Measurements from ENCODE around the gene CACNA1D.

Gene CACNA1D

GRCh38 chr3:53843195-53844177, 349.1 kb downstream of the CACNA1D start:
- peak overlapping the region; percentile 79 to 92 for H3K27ac ChIP-seq (ENCODE audit: low read depth in 2 of 2, low read length in 2 of 2)
- no peaks in the 10 kb centered on the region for H3K9me3 ChIP-seq (ENCODE audit: control insufficient read depth in 2 of 2, low read length in 2 of 2)
- H3K4me1 ChIP-seq (ENCODE audit: control insufficient read depth in 2 of 2, insufficient read depth in 2 of 2, low read length in 2 of 2): peaks cover 30 to 41% of the 10 kb centered on the region in 2 donors
- peaks cover 0 to 3% of the 10 kb centered on the region in 2 donors for H3K27me3 ChIP-seq (ENCODE audit: control insufficient read depth in 2 of 2, insufficient read depth in 2 of 2, low read length in 2 of 2)
- peak overlapping the region; percentile 32 to 44 for H3K4me3 ChIP-seq (ENCODE audit: low read length in 2 of 2)
- peaks cover 0 to 8% of the 10 kb centered on the region in 2 donors for H3K36me3 ChIP-seq (ENCODE audit: control insufficient read depth in 2 of 2, insufficient read depth in 2 of 2, low read length in 2 of 2)
- peak overlapping the region; percentile 14 to 81 for H3K9ac ChIP-seq (ENCODE audit: low read depth in 1 of 2, low read length in 2 of 2)

GRCh38 chr3:53844262-53845102, 350.1 kb downstream of the CACNA1D start:
- H3K4me3 ChIP-seq (ENCODE audit: low read length in 2 of 2): peak overlapping the region; percentile 65 to 76
- H3K36me3 ChIP-seq (ENCODE audit: control insufficient read depth in 2 of 2, insufficient read depth in 2 of 2, low read length in 2 of 2): peaks cover 0 to 3% of the 10 kb centered on the region in 2 donors
- peak overlapping the region; percentile 79 to 92 for H3K27ac ChIP-seq (ENCODE audit: low read depth in 2 of 2, low read length in 2 of 2)
- H3K9ac ChIP-seq (ENCODE audit: low read depth in 1 of 2, low read length in 2 of 2): peak overlapping the region; percentile 52 to 81
- H3K4me1 ChIP-seq (ENCODE audit: control insufficient read depth in 2 of 2, insufficient read depth in 2 of 2, low read length in 2 of 2): peaks cover 30 to 41% of the 10 kb centered on the region in 2 donors
- peaks cover 0 to 3% of the 10 kb centered on the region in 2 donors for H3K27me3 ChIP-seq (ENCODE audit: control insufficient read depth in 2 of 2, insufficient read depth in 2 of 2, low read length in 2 of 2)
- H3K9me3 ChIP-seq (ENCODE audit: control insufficient read depth in 2 of 2, low read length in 2 of 2): no peaks in the 10 kb centered on the region

GRCh38 chr3:53845103-53845880, 350.9 kb downstream of the CACNA1D start:
- Histone ChIP-seq H3K9ac (ENCODE audit: low read depth in 1 of 2, low read length in 2 of 2) (peak overlapping the region; percentile 52 to 81), H3K4me3 (ENCODE audit: low read length in 2 of 2) (peak overlapping the region; percentile 65 to 76), H3K9me3 (ENCODE audit: control insufficient read depth in 2 of 2, low read length in 2 of 2) (no peaks in the 10 kb centered on the region), H3K36me3 (ENCODE audit: control insufficient read depth in 2 of 2, insufficient read depth in 2 of 2, low read length in 2 of 2) (no peaks in the 10 kb centered on the region), H3K27ac (ENCODE audit: low read depth in 2 of 2, low read length in 2 of 2) (peak overlapping the region; percentile 79 to 92), H3K27me3 (ENCODE audit: control insufficient read depth in 2 of 2, insufficient read depth in 2 of 2, low read length in 2 of 2) (peaks cover 0 to 3% of the 10 kb centered on the region in 2 donors), H3K4me1 (ENCODE audit: control insufficient read depth in 2 of 2, insufficient read depth in 2 of 2, low read length in 2 of 2) (peaks cover 30 to 41% of the 10 kb centered on the region in 2 donors)

- Histone ChIP-seq H3K36me3 (ENCODE audit: control insufficient read depth in 2 of 2, insufficient read depth in 2 of 2, low read length in 2 of 2) (no peaks in the 10 kb centered on the region), H3K4me1 (ENCODE audit: control insufficient read depth in 2 of 2, insufficient read depth in 2 of 2, low read length in 2 of 2) (peaks cover 30 to 41% of the 10 kb centered on the region in 2 donors), H3K4me3 (ENCODE audit: low read length in 2 of 2) (peak overlapping the region; percentile 65 to 76), H3K27ac (ENCODE audit: low read depth in 2 of 2, low read length in 2 of 2) (peak overlapping the region; percentile 79 to 92), H3K9ac (ENCODE audit: low read depth in 1 of 2, low read length in 2 of 2) (peak overlapping the region in 1 of 2 donors; percentile 81), H3K27me3 (ENCODE audit: control insufficient read depth in 2 of 2, insufficient read depth in 2 of 2, low read length in 2 of 2) (peaks cover 0 to 3% of the 10 kb centered on the region in 2 donors), H3K9me3 (ENCODE audit: control insufficient read depth in 2 of 2, low read length in 2 of 2) (no peaks in the 10 kb centered on the region)
Observed at GRCh38 chr3:53845881-53846133, 351.4 kb downstream of the CACNA1D start.

GRCh38 chr3:53846134-53846850, 351.9 kb downstream of the CACNA1D start, which contains the start of the genes CHDH and IL17RB:
CHDH (minus strand) TSS chr3:53846419; CDS start chr3:53824008, 22,411 bp downstream.
IL17RB (plus strand) TSS chr3:53846568; CDS start chr3:53846589, 21 bp downstream.
- H3K9ac ChIP-seq (ENCODE audit: low read depth in 1 of 2, low read length in 2 of 2): peak within 1 kb of the TSS; percentile 52 to 81
- H3K36me3 ChIP-seq (ENCODE audit: control insufficient read depth in 2 of 2, insufficient read depth in 2 of 2, low read length in 2 of 2): no peaks in the 10 kb centered on the region
- no peaks in the 10 kb centered on the region for H3K9me3 ChIP-seq (ENCODE audit: control insufficient read depth in 2 of 2, low read length in 2 of 2)
- H3K27ac ChIP-seq (ENCODE audit: low read depth in 2 of 2, low read length in 2 of 2): peak within 1 kb of the TSS; percentile 79 to 92
- peak within 1 kb of the TSS; percentile 65 to 76 for H3K4me3 ChIP-seq (ENCODE audit: low read length in 2 of 2)
- peaks cover 0 to 3% of the 10 kb centered on the region in 2 donors for H3K27me3 ChIP-seq (ENCODE audit: control insufficient read depth in 2 of 2, insufficient read depth in 2 of 2, low read length in 2 of 2)
- peaks cover 30 to 39% of the 10 kb centered on the region in 2 donors for H3K4me1 ChIP-seq (ENCODE audit: control insufficient read depth in 2 of 2, insufficient read depth in 2 of 2, low read length in 2 of 2)

GRCh38 chr3:53846851-53847155, 352.4 kb downstream of the CACNA1D start:
- H3K9ac ChIP-seq (ENCODE audit: low read depth in 1 of 2, low read length in 2 of 2): peak overlapping the region; percentile 24 to 81
- no peak overlapping the region for H3K27ac ChIP-seq (ENCODE audit: low read depth in 2 of 2, low read length in 2 of 2)

GRCh38 chr3:53849916-53850315, 355.5 kb downstream of the CACNA1D start:
- H3K9ac ChIP-seq (ENCODE audit: low read depth in 1 of 2, low read length in 2 of 2): no peak overlapping the region
- peaks cover 11% of the 10 kb centered on the region in 2 donors for H3K4me1 ChIP-seq (ENCODE audit: control insufficient read depth in 2 of 2, insufficient read depth in 2 of 2, low read length in 2 of 2)
- no peaks in the 10 kb centered on the region for H3K36me3 ChIP-seq (ENCODE audit: control insufficient read depth in 2 of 2, insufficient read depth in 2 of 2, low read length in 2 of 2)
- H3K9me3 ChIP-seq (ENCODE audit: control insufficient read depth in 2 of 2, low read length in 2 of 2): no peaks in the 10 kb centered on the region
- H3K27ac ChIP-seq (ENCODE audit: low read depth in 2 of 2, low read length in 2 of 2): no peak overlapping the region
- peaks cover 0 to 3% of the 10 kb centered on the region in 2 donors for H3K27me3 ChIP-seq (ENCODE audit: control insufficient read depth in 2 of 2, insufficient read depth in 2 of 2, low read length in 2 of 2)
- H3K4me3 ChIP-seq (ENCODE audit: low read length in 2 of 2): no peak overlapping the region

More at GRCh38 chr3:53846851-53847155, 352.4 kb downstream of the CACNA1D start:
- Histone ChIP-seq H3K4me3 (ENCODE audit: low read length in 2 of 2) (peak overlapping the region; percentile 65 to 76), H3K4me1 (ENCODE audit: control insufficient read depth in 2 of 2, insufficient read depth in 2 of 2, low read length in 2 of 2) (peaks cover 30 to 35% of the 10 kb centered on the region in 2 donors), H3K9me3 (ENCODE audit: control insufficient read depth in 2 of 2, low read length in 2 of 2) (no peaks in the 10 kb centered on the region), H3K27me3 (ENCODE audit: control insufficient read depth in 2 of 2, insufficient read depth in 2 of 2, low read length in 2 of 2) (peaks cover 0 to 3% of the 10 kb centered on the region in 2 donors), H3K36me3 (ENCODE audit: control insufficient read depth in 2 of 2, insufficient read depth in 2 of 2, low read length in 2 of 2) (no peaks in the 10 kb centered on the region)

GRCh38 chr3:53850895-53851294, 356.5 kb downstream of the CACNA1D start:
- H3K9me3 ChIP-seq (ENCODE audit: control insufficient read depth in 2 of 2, low read length in 2 of 2): no peaks in the 10 kb centered on the region
- H3K27ac ChIP-seq (ENCODE audit: low read depth in 2 of 2, low read length in 2 of 2): no peak overlapping the region
- no peak overlapping the region for H3K9ac ChIP-seq (ENCODE audit: low read depth in 1 of 2, low read length in 2 of 2)
- no peak overlapping the region for H3K4me3 ChIP-seq (ENCODE audit: low read length in 2 of 2)
- H3K36me3 ChIP-seq (ENCODE audit: control insufficient read depth in 2 of 2, insufficient read depth in 2 of 2, low read length in 2 of 2): no peaks in the 10 kb centered on the region
- H3K4me1 ChIP-seq (ENCODE audit: control insufficient read depth in 2 of 2, insufficient read depth in 2 of 2, low read length in 2 of 2): peaks cover 5% of the 10 kb centered on the region in 2 donors
- peaks cover 0 to 3% of the 10 kb centered on the region in 2 donors for H3K27me3 ChIP-seq (ENCODE audit: control insufficient read depth in 2 of 2, insufficient read depth in 2 of 2, low read length in 2 of 2)

GRCh38 chr3:53856964-53857363, 362.6 kb downstream of the CACNA1D start:
- no peaks in the 10 kb centered on the region for H3K27me3 ChIP-seq (ENCODE audit: control insufficient read depth in 2 of 2, insufficient read depth in 2 of 2, low read length in 2 of 2)
- no peak overlapping the region for H3K9ac ChIP-seq (ENCODE audit: low read depth in 1 of 2, low read length in 2 of 2)
- H3K36me3 ChIP-seq (ENCODE audit: control insufficient read depth in 2 of 2, insufficient read depth in 2 of 2, low read length in 2 of 2): peaks cover 10 to 18% of the 10 kb centered on the region in 2 donors
- H3K9me3 ChIP-seq (ENCODE audit: control insufficient read depth in 2 of 2, low read length in 2 of 2): no peaks in the 10 kb centered on the region
- H3K4me3 ChIP-seq (ENCODE audit: low read length in 2 of 2): no peak overlapping the region
- no peak overlapping the region for H3K27ac ChIP-seq (ENCODE audit: low read depth in 2 of 2, low read length in 2 of 2)
- no peaks in the 10 kb centered on the region for H3K4me1 ChIP-seq (ENCODE audit: control insufficient read depth in 2 of 2, insufficient read depth in 2 of 2, low read length in 2 of 2)
